Type B pancreatic cell (in vitro differentiated cells): ENCODE data around the gene PTPRK. TPM values are rescaled to one million over a fixed set of nuclear protein-coding genes. Genes with fewer than 3 reads are reported as not detected.
A peak's percentile ranks its signal among the peaks of the same experiment; 100 is the strongest.

Source experiments
- DNase-seq: peaks from one replicate; pipeline ENCODE4 v3.0.0; 2021; ENCODE audit warnings: mixed read lengths; ENCODE audit not compliant: unreplicated experiment; ENCODE audit errors: extremely low spot score
- H3K27ac Mint-ChIP-seq: 2 replicates; pipeline ENCODE4 v1.8.0; 2021; ENCODE audit warnings: mild to moderate bottlenecking, mixed read lengths
- H3K27me3 Mint-ChIP-seq: 2 replicates; pipeline ENCODE4 v1.8.0; 2021; ENCODE audit warnings: mixed read lengths
- H3K36me3 Mint-ChIP-seq: 2 replicates; pipeline ENCODE4 v1.8.0; 2021; ENCODE audit warnings: mixed read lengths
- H3K4me1 Mint-ChIP-seq: one replicate; pipeline ENCODE4 v1.8.0; 2021; ENCODE audit warnings: mixed read lengths; ENCODE audit not compliant: unreplicated experiment
- H3K4me3 Mint-ChIP-seq: 2 replicates; pipeline ENCODE4 v1.8.0; 2021; ENCODE audit warnings: mild to moderate bottlenecking, mixed read lengths
- H3K9me3 Mint-ChIP-seq: 2 replicates; pipeline ENCODE4 v1.8.0; 2021; ENCODE audit warnings: mixed read lengths
- CTCF ChIP-seq: fragments of 200-600 bp; sonication (generic); conservative IDR thresholded peaks from 2 replicates; pipeline ENCODE4 v1.5.0; 2021; ENCODE audit warnings: antibody characterized with exemption, mild to moderate bottlenecking
- total RNA-seq: library from RNA; stranded (reverse); gene quantifications from 2 replicates; pipeline ENCODE4 v1.2.1, GENCODE V29; 2021; ENCODE audit warnings: low replicate concordance

Gene PTPRK
- total RNA-seq, 1 donor from 2014 or later: 63.4 TPM

GRCh38 chr6:128516514-128516898 lies 3.9 kb downstream of the PTPRK start:
- no peak for DNase-seq
- Mint-ChIP-seq H3K4me1 (peaks cover 38% of the 10 kb centered on the region), H3K36me3 (no peaks in the 10 kb centered on the region), H3K27me3 (no peaks in the 10 kb centered on the region), H3K9me3 (no peaks in the 10 kb centered on the region), H3K4me3 (peak overlapping the region; percentile 99), H3K27ac (no peak overlapping the region)
- peak; percentile 64 for TF ChIP-seq CTCF

- DNase-seq: no peak
- H3K9me3 Mint-ChIP-seq: no peaks in the 10 kb centered on the region
- H3K27ac Mint-ChIP-seq: no peak overlapping the region
- H3K36me3 Mint-ChIP-seq: no peaks in the 10 kb centered on the region
- no peaks in the 10 kb centered on the region for H3K27me3 Mint-ChIP-seq
- TF ChIP-seq CTCF: no peak
- H3K4me1 Mint-ChIP-seq: peaks cover 44% of the 10 kb centered on the region
- peak overlapping the region; percentile 99 for H3K4me3 Mint-ChIP-seq
Measured at GRCh38 chr6:128515550-128516513, 4.6 kb downstream of the PTPRK start.

- Mint-ChIP-seq H3K4me3 (no peak overlapping the region), H3K27me3 (no peaks in the 10 kb centered on the region), H3K4me1 (peaks cover 48% of the 10 kb centered on the region), H3K27ac (no peak overlapping the region), H3K36me3 (no peaks in the 10 kb centered on the region), H3K9me3 (no peaks in the 10 kb centered on the region)
- no peak for TF ChIP-seq CTCF
- no peak for DNase-seq
Measured at GRCh38 chr6:128513878-128514277, 6.5 kb downstream of the PTPRK start.

GRCh38 chr6:128512296-128512695 lies 8.1 kb downstream of the PTPRK start:
- H3K36me3 Mint-ChIP-seq: no peaks in the 10 kb centered on the region
- H3K4me1 Mint-ChIP-seq: peaks cover 46% of the 10 kb centered on the region
- no peak overlapping the region for H3K27ac Mint-ChIP-seq
- no peak overlapping the region for H3K4me3 Mint-ChIP-seq
- H3K9me3 Mint-ChIP-seq: no peaks in the 10 kb centered on the region
- H3K27me3 Mint-ChIP-seq: no peaks in the 10 kb centered on the region
- no peak for DNase-seq
- no peak for TF ChIP-seq CTCF

- no peaks in the 10 kb centered on the region for H3K36me3 Mint-ChIP-seq
- peaks cover 41% of the 10 kb centered on the region for H3K4me1 Mint-ChIP-seq
Measured at GRCh38 chr6:128511506-128511905, 8.9 kb downstream of the PTPRK start.

More at GRCh38 chr6:128511506-128511905, 8.9 kb downstream of the PTPRK start:
- DNase-seq: no peak
- no peak for TF ChIP-seq CTCF
- H3K27me3 Mint-ChIP-seq: no peaks in the 10 kb centered on the region
- no peak overlapping the region for H3K27ac Mint-ChIP-seq
- no peak overlapping the region for H3K4me3 Mint-ChIP-seq
- H3K9me3 Mint-ChIP-seq: no peaks in the 10 kb centered on the region
